K562 (cell line): ENCODE measurements around the gene RIT2. TPM values are rescaled to one million over a fixed set of nuclear protein-coding genes. Genes with fewer than 3 reads are reported as not detected.

ENCODE experiments used
- ATAC-seq: fragments of 200-7000 bp; cut with Tn5 transposase; 3 replicates; pipeline ENCODE4 v1.9.1; 2020; ENCODE audit warnings: moderate library complexity
- BruUV-seq: library from RNA; stranded (reverse); fragments of 400-500 nt; replicated peaks from 2 replicates; lab custom pipeline; 2021; lab: Mats Ljungman, UMichigan
- CTCF ChIA-PET: fragments of 300-600 bp; formaldehyde crosslinking; extraction: SDS; loops from one replicate; lab custom pipeline; 2021; ENCODE audit warnings: low intra/inter-chr PET ratio; lab: Yijun Ruan, JAX
- POLR2A ChIA-PET: fragments of 300-600, 350-650 bp; sonication (Branson Sonifier 250); formaldehyde crosslinking; extraction: SDS; loops from one replicate; lab custom pipeline; 2021; ENCODE audit warnings: antibody characterized with exemption, inconsistent platforms; lab: Yijun Ruan, JAX
- DNase-seq, 4 experiments: peaks; one replicate each; pipeline versions ENCODE4 v3.0.0 to v3.0.0-alpha.2; 2011 to 2018; ENCODE audit warnings: low spot score in 3 of 4, mixed read lengths in 3 of 4; ENCODE audit errors: extremely low read depth in 1 of 4
- FAIRE-seq: peaks from 2 replicates; lab custom pipeline; 2011; peaks lifted over from hg19 to GRCh38; lab: Jason Lieb, UNC
- H2AFZ ChIP-seq: 2 replicates; pipeline ENCODE4 v1.6.0; 2011; ENCODE audit warnings: low read depth, low read length, control low read depth, inconsistent platforms
- H3K27ac ChIP-seq: fragments of 200-600 bp; 3 replicates; pipeline ENCODE4 v1.8.0; 2011; ENCODE audit warnings: low read depth, mild to moderate bottlenecking, control low read depth, inconsistent platforms, low read length, moderate library complexity, mixed read lengths; ENCODE audit errors: extremely low read depth
- H3K27me3 ChIP-seq, 2 experiments: fragments of 300-600 bp in 1 of 2; 2 replicates in 1 of 2; 3 replicates in 1 of 2; pipeline versions ENCODE4 v1.6.0 to v1.8.0; 2011; ENCODE audit warnings: inconsistent platforms in 2 of 2, low read length in 2 of 2, mild to moderate bottlenecking in 1 of 2, mixed read lengths in 1 of 2, moderate library complexity in 1 of 2; ENCODE audit not compliant: control insufficient read depth in 2 of 2, insufficient read depth in 2 of 2
- H3K36me3 ChIP-seq: fragments of 300-600 bp; 3 replicates; pipeline ENCODE4 v1.8.0; 2011; ENCODE audit warnings: mild to moderate bottlenecking, low read length, inconsistent platforms; ENCODE audit not compliant: control insufficient read depth, insufficient read depth
- H3K4me1 ChIP-seq, 2 experiments: fragments of 200-600 bp in 1 of 2; replicated peaks in 1 of 2; 2 replicates in 1 of 2; 3 replicates in 1 of 2; pipeline versions ENCODE4 v1.5.1 to v1.8.0; 2011; ENCODE audit warnings: inconsistent platforms in 2 of 2, low read length in 2 of 2, mild to moderate bottlenecking in 1 of 2, mixed read lengths in 1 of 2, moderate library complexity in 1 of 2; ENCODE audit not compliant: control insufficient read depth in 2 of 2, insufficient read depth in 2 of 2
- H3K4me2 ChIP-seq: 2 replicates; pipeline ENCODE4 v1.6.1; 2011; ENCODE audit warnings: low read length, control low read depth, inconsistent platforms, mixed read lengths; ENCODE audit not compliant: insufficient read depth
- H3K4me3 ChIP-seq: fragments of 200-600 bp; sonication (generic), shearing (Covaris generic); 2 replicates; pipeline ENCODE4 v1.5.1; 2016; ENCODE audit warnings: control low read depth, inconsistent platforms
- H3K79me2 ChIP-seq: fragments of 200-600 bp; 3 replicates; pipeline ENCODE4 v1.8.0; 2011; ENCODE audit warnings: low read length, inconsistent platforms; ENCODE audit not compliant: control insufficient read depth, insufficient read depth
- H3K9ac ChIP-seq, 2 experiments: 2 replicates each; pipeline versions ENCODE4 v1.6.0 to v1.6.1; 2011; ENCODE audit warnings: low read depth in 2 of 2, low read length in 2 of 2, control low read depth in 1 of 2, inconsistent platforms in 1 of 2, mild to moderate bottlenecking in 1 of 2, mixed read lengths in 1 of 2; ENCODE audit not compliant: insufficient read depth in 1 of 2
- H3K9me1 ChIP-seq: one replicate; pipeline ENCODE4 v1.6.0; 2011; ENCODE audit warnings: inconsistent platforms, mild to moderate bottlenecking, low read length, moderate library complexity; ENCODE audit not compliant: control insufficient read depth, insufficient read depth
- H3K9me3 ChIP-seq: replicated peaks from 2 replicates; pipeline ENCODE4 v1.5.1; 2011; ENCODE audit warnings: low read depth, low read length, inconsistent platforms; ENCODE audit not compliant: control insufficient read depth, insufficient read depth
- H4K20me1 ChIP-seq: replicated peaks from 2 replicates; pipeline ENCODE4 v1.6.1; 2011; ENCODE audit warnings: low read length, inconsistent platforms, mixed read lengths; ENCODE audit not compliant: control insufficient read depth, insufficient read depth
- MYC ChIP-seq, 2 experiments: fragments of 250-450 bp in 1 of 2; sonication (Bioruptor Pico) in 1 of 2; IDR thresholded peaks; 2 replicates each; pipeline versions ENCODE4 v1.5.1 to v1.6.1; 2012 to 2021; ENCODE audit warnings: low read depth in 2 of 2, borderline replicate concordance in 1 of 2, improper control_type of control experiment in 1 of 2, low read length in 1 of 2, mild to moderate bottlenecking in 1 of 2, moderate library complexity in 1 of 2
- REST ChIP-seq, 2 experiments: fragments of 450-650 bp; formaldehyde crosslinking in 1 of 2; IDR thresholded peaks; 2 replicates each; pipeline versions ENCODE4 v1.4.0 to v1.6.1; 2014 to 2020; ENCODE audit warnings: mild to moderate bottlenecking in 2 of 2, borderline replicate concordance in 1 of 2, low read depth in 1 of 2
- ZNF316 ChIP-seq: fragments of 450-650 bp; IDR thresholded peaks from 2 replicates; pipeline ENCODE4 v1.6.1; 2016
- WGBS: fragments of 100-300 bp; shearing (Covaris generic); methylation state at CpG from one replicate; pipeline ENCODE4 v1.1.6; 2016; ENCODE audit warnings: low coverage, mixed read lengths; ENCODE audit not compliant: insufficient coverage; ENCODE audit errors: missing lambda C conversion rate; 5-methylcytosine and 5-hydroxymethylcytosine counted together
- in situ Hi-C: fragments of 300-500 bp; cut with MboI; formaldehyde crosslinking; loops from 4 replicates; pipeline ENCODE4 v1.15.0; 2018; ENCODE audit warnings: inconsistent platforms, mixed read lengths
- intact Hi-C: fragments of 100-400 bp; cut with micrococcal nuclease; formaldehyde crosslinking; loops from 2 replicates; pipeline ENCODE4 v1.14.2; 2022
- polyA plus RNA-seq, 8 experiments: library from polyadenylated mRNA; depleted of rRNA in 4 of 8; stranded (reverse) in 5 of 8; unstranded in 3 of 8; fragments of >200 nt; fragmentation: Nextera tagmentation in 2 of 8; fragmentation: Illumina TruSeq in 1 of 8; extraction: Ambion mirVana in 2 of 8; extraction: Trizol in 1 of 8; gene quantifications; 2 replicates each; pipeline versions ENCODE4 v1.2.1 to v1.2.3, GENCODE V29; 2011 to 2014; ENCODE audit warnings: inconsistent platforms in 1 of 8, missing spikeins in 1 of 8
- total RNA-seq, 7 experiments: library from RNA; depleted of rRNA in 6 of 7; stranded (reverse); fragments of >200 nt in 6 of 7; fragmentation: Illumina TruSeq in 2 of 7; extraction: Trizol in 2 of 7; gene quantifications; 2 replicates each; pipeline versions ENCODE4 v1.2.1 to v1.2.3, GENCODE V29; 2011 to 2021; ENCODE audit warnings: low replicate concordance in 1 of 7

RIT2 gene
- total and polyA plus RNA-seq, 9 of the 15 experiments (the other 6 are each of a cell fraction or from before 2014, with no cell fraction given), result not detected

- H3K9me3 ChIP-seq, result no peaks in the 10 kb centered on the region
- H3K79me2 ChIP-seq, result no peaks in the 10 kb centered on the region
- intact Hi-C loops (no loop called here), in situ Hi-C loops (no loop called here)
- ChIA-PET POLR2A (no interaction called here), CTCF (no interaction called here)
- H3K9me1 ChIP-seq, result no peaks in the 10 kb centered on the region
- H3K4me3 ChIP-seq, result no peak overlapping the region
- ATAC-seq, result no peak
- no peaks in the 10 kb centered on the region for H3K36me3 ChIP-seq
- H3K4me2 ChIP-seq, result no peak overlapping the region
- WGBS, result 0% methylated on average over 2 of the region's 2 CpGs
- BruUV-seq, result no TSS peak
- no peaks in the 10 kb centered on the region for H4K20me1 ChIP-seq
- H3K4me1 ChIP-seq, result no peaks in the 10 kb centered on the region
- TF ChIP-seq MYC (IDR thresholded peaks at IDR 0.05; ENCODE audit: low read depth, low read length) (no peak), MYC (CRISPR knock-in tag; IDR thresholded peaks at IDR 0.05; ENCODE audit: borderline replicate concordance, low read depth) (no peak), REST (IDR thresholded peaks at IDR 0.05; ENCODE audit: borderline replicate concordance) (no peak), REST (CRISPR knock-in tag; IDR thresholded peaks at IDR 0.05; ENCODE audit: low read depth) (no peak), ZNF316 (peak; percentile 35; the same call in 1 of the 2 replicates)
- no peak for FAIRE-seq
- DNase-seq, result no peak
- no peak overlapping the region for H3K27ac ChIP-seq
- no peaks in the 10 kb centered on the region for H3K27me3 ChIP-seq
- H2AFZ ChIP-seq, result no peak overlapping the region
- no peak overlapping the region for H3K9ac ChIP-seq
Measured at GRCh38 chr18:42941860-42942259, 173.6 kb downstream of the RIT2 start.
